ENCODE results near the gene CFAP299.

Gene CFAP299

GRCh38 chr4:80610199-80610598, 274.7 kb downstream of the CFAP299 start:
- no peaks in the 10 kb centered on the region for H3K36me3 ChIP-seq (ENCODE audit: control insufficient read depth in 1 of 2, insufficient read depth in 2 of 2, low read length in 2 of 2)
- no peak overlapping the region for H3K9ac ChIP-seq (ENCODE audit: low read length)
- H3K27ac ChIP-seq (ENCODE audit: low read depth, low read length), result no peak overlapping the region
- no peak overlapping the region for H2BK12ac ChIP-seq (ENCODE audit: low read length)
- H2AFZ ChIP-seq (ENCODE audit: insufficient read depth, low read length, poor library complexity), result no peak overlapping the region
- no peak overlapping the region for H2BK120ac ChIP-seq (ENCODE audit: insufficient read depth, low read length, poor library complexity)
- H3K18ac ChIP-seq (ENCODE audit: low read length), result no peak overlapping the region
- no peak overlapping the region for H2AK5ac ChIP-seq (ENCODE audit: low read length)
- no CpG with 5 or more reads among the region's 1 CpG for WGBS (ENCODE audit: extremely low coverage, insufficient coverage, insufficient read length)
- no peaks in the 10 kb centered on the region for H3K27me3 ChIP-seq (ENCODE audit: insufficient read depth, low read length)
- no peaks in the 10 kb centered on the region for H3K79me2 ChIP-seq (ENCODE audit: control insufficient read depth, insufficient read depth, low read length, poor library complexity)
- no peak overlapping the region for H4K91ac ChIP-seq (ENCODE audit: low read depth, low read length)
- H4K12ac ChIP-seq (ENCODE audit: low read depth, low read length), result no peak overlapping the region
- no peaks in the 10 kb centered on the region for H3K4me1 ChIP-seq (ENCODE audit: control insufficient read depth in 1 of 2, insufficient read depth in 2 of 2, low read length in 2 of 2)
- no peak for DNase-seq
- H3K14ac ChIP-seq (ENCODE audit: low read length), result no peak overlapping the region
- H3K79me1 ChIP-seq (ENCODE audit: low read length), result no peaks in the 10 kb centered on the region
- H3K23ac ChIP-seq (ENCODE audit: low read length), result no peak overlapping the region
- H2BK5ac ChIP-seq (ENCODE audit: low read depth, low read length, poor library complexity), result no peak overlapping the region
- H3K4me2 ChIP-seq (ENCODE audit: low read length), result no peak overlapping the region
- H4K8ac ChIP-seq (ENCODE audit: low read depth, low read length), result no peak overlapping the region
- H3K4me3 ChIP-seq (ENCODE audit: low read depth, low read length), result no peak overlapping the region
- no peaks in the 10 kb centered on the region for H3K9me3 ChIP-seq (ENCODE audit: insufficient read depth, low read depth, low read length)
- no peak overlapping the region for H3K4ac ChIP-seq (ENCODE audit: low read depth, low read length)

GRCh38 chr4:80610845-80611677, 275.5 kb downstream of the CFAP299 start:
- Histone ChIP-seq H4K8ac (ENCODE audit: low read depth, low read length) (no peak overlapping the region), H3K14ac (ENCODE audit: low read length) (no peak overlapping the region), H3K9me3 (ENCODE audit: insufficient read depth, low read depth, low read length) (no peaks in the 10 kb centered on the region), H3K4me3 (ENCODE audit: low read depth, low read length) (no peak overlapping the region), H4K91ac (ENCODE audit: low read depth, low read length) (no peak overlapping the region), H3K4me2 (ENCODE audit: low read length) (no peak overlapping the region), H3K27ac (ENCODE audit: low read depth, low read length) (no peak overlapping the region), H3K79me1 (ENCODE audit: low read length) (no peaks in the 10 kb centered on the region), H2BK5ac (ENCODE audit: low read depth, low read length, poor library complexity) (no peak overlapping the region), H3K36me3 (ENCODE audit: control insufficient read depth in 1 of 2, insufficient read depth in 2 of 2, low read length in 2 of 2) (no peaks in the 10 kb centered on the region), H3K79me2 (ENCODE audit: control insufficient read depth, insufficient read depth, low read length, poor library complexity) (no peaks in the 10 kb centered on the region), H3K27me3 (ENCODE audit: insufficient read depth, low read length) (no peaks in the 10 kb centered on the region), H3K4ac (ENCODE audit: low read depth, low read length) (no peak overlapping the region), H4K12ac (ENCODE audit: low read depth, low read length) (no peak overlapping the region), H3K9ac (ENCODE audit: low read length) (no peak overlapping the region), H2AK5ac (ENCODE audit: low read length) (no peak overlapping the region), H2BK12ac (ENCODE audit: low read length) (no peak overlapping the region), H3K4me1 (ENCODE audit: control insufficient read depth in 1 of 2, insufficient read depth in 2 of 2, low read length in 2 of 2) (no peaks in the 10 kb centered on the region), H2AFZ (ENCODE audit: insufficient read depth, low read length, poor library complexity) (no peak overlapping the region), H3K18ac (ENCODE audit: low read length) (no peak overlapping the region), H3K23ac (ENCODE audit: low read length) (no peak overlapping the region), H2BK120ac (ENCODE audit: insufficient read depth, low read length, poor library complexity) (no peak overlapping the region)
- no peak for DNase-seq
- no CpG with 5 or more reads among the region's 3 CpGs for WGBS (ENCODE audit: extremely low coverage, insufficient coverage, insufficient read length)

GRCh38 chr4:80611678-80611979, 276.1 kb downstream of the CFAP299 start:
- Histone ChIP-seq H3K4ac (ENCODE audit: low read depth, low read length) (no peak overlapping the region), H3K4me3 (ENCODE audit: low read depth, low read length) (no peak overlapping the region), H2BK5ac (ENCODE audit: low read depth, low read length, poor library complexity) (no peak overlapping the region), H2AK5ac (ENCODE audit: low read length) (no peak overlapping the region), H3K79me1 (ENCODE audit: low read length) (no peaks in the 10 kb centered on the region), H2BK12ac (ENCODE audit: low read length) (no peak overlapping the region), H3K9me3 (ENCODE audit: insufficient read depth, low read depth, low read length) (no peaks in the 10 kb centered on the region), H3K27me3 (ENCODE audit: insufficient read depth, low read length) (no peaks in the 10 kb centered on the region), H3K14ac (ENCODE audit: low read length) (no peak overlapping the region), H3K18ac (ENCODE audit: low read length) (no peak overlapping the region), H4K8ac (ENCODE audit: low read depth, low read length) (no peak overlapping the region), H2BK120ac (ENCODE audit: insufficient read depth, low read length, poor library complexity) (no peak overlapping the region), H3K9ac (ENCODE audit: low read length) (no peak overlapping the region), H3K79me2 (ENCODE audit: control insufficient read depth, insufficient read depth, low read length, poor library complexity) (no peaks in the 10 kb centered on the region), H3K23ac (ENCODE audit: low read length) (no peak overlapping the region), H2AFZ (ENCODE audit: insufficient read depth, low read length, poor library complexity) (no peak overlapping the region), H4K12ac (ENCODE audit: low read depth, low read length) (no peak overlapping the region), H3K27ac (ENCODE audit: low read depth, low read length) (no peak overlapping the region), H4K91ac (ENCODE audit: low read depth, low read length) (no peak overlapping the region), H3K4me2 (ENCODE audit: low read length) (no peak overlapping the region), H3K4me1 (ENCODE audit: control insufficient read depth in 1 of 2, insufficient read depth in 2 of 2, low read length in 2 of 2) (no peaks in the 10 kb centered on the region), H3K36me3 (ENCODE audit: control insufficient read depth in 1 of 2, insufficient read depth in 2 of 2, low read length in 2 of 2) (no peaks in the 10 kb centered on the region)
- DNase-seq, result no peak
- no CpG with 5 or more reads among the region's 2 CpGs for WGBS (ENCODE audit: extremely low coverage, insufficient coverage, insufficient read length)

GRCh38 chr4:80613470-80613869, 277.9 kb downstream of the CFAP299 start:
- Histone ChIP-seq H3K4me2 (ENCODE audit: low read length) (no peak overlapping the region), H3K79me2 (ENCODE audit: control insufficient read depth, insufficient read depth, low read length, poor library complexity) (no peaks in the 10 kb centered on the region), H3K36me3 (ENCODE audit: control insufficient read depth in 1 of 2, insufficient read depth in 2 of 2, low read length in 2 of 2) (no peaks in the 10 kb centered on the region), H3K23ac (ENCODE audit: low read length) (no peak overlapping the region), H3K79me1 (ENCODE audit: low read length) (no peaks in the 10 kb centered on the region), H3K18ac (ENCODE audit: low read length) (no peak overlapping the region), H3K14ac (ENCODE audit: low read length) (no peak overlapping the region), H3K4me3 (ENCODE audit: low read depth, low read length) (no peak overlapping the region), H4K8ac (ENCODE audit: low read depth, low read length) (no peak overlapping the region), H3K4ac (ENCODE audit: low read depth, low read length) (no peak overlapping the region), H4K91ac (ENCODE audit: low read depth, low read length) (no peak overlapping the region), H3K9me3 (ENCODE audit: insufficient read depth, low read depth, low read length) (no peaks in the 10 kb centered on the region), H2BK5ac (ENCODE audit: low read depth, low read length, poor library complexity) (no peak overlapping the region), H2BK12ac (ENCODE audit: low read length) (no peak overlapping the region), H4K12ac (ENCODE audit: low read depth, low read length) (no peak overlapping the region), H3K27ac (ENCODE audit: low read depth, low read length) (no peak overlapping the region), H2BK120ac (ENCODE audit: insufficient read depth, low read length, poor library complexity) (no peak overlapping the region), H3K9ac (ENCODE audit: low read length) (no peak overlapping the region), H3K4me1 (ENCODE audit: control insufficient read depth in 1 of 2, insufficient read depth in 2 of 2, low read length in 2 of 2) (no peaks in the 10 kb centered on the region), H2AFZ (ENCODE audit: insufficient read depth, low read length, poor library complexity) (no peak overlapping the region), H2AK5ac (ENCODE audit: low read length) (no peak overlapping the region), H3K27me3 (ENCODE audit: insufficient read depth, low read length) (no peaks in the 10 kb centered on the region)
- no peak for DNase-seq
